HG02981 (cell line): ENCODE measurements around the gene GTSE1.

Source experiments
- ATAC-seq: cut with Tn5 transposase; IDR thresholded peaks from one replicate; pipeline ENCODE4 v1.9.1; 2021; ENCODE audit warnings: mild to moderate bottlenecking, moderate library complexity; ENCODE audit not compliant: unreplicated experiment

The GTSE1 gene

GRCh38 chr22:46273432-46274148 lies 23.1 kb upstream of the GTSE1 start:
- no peak for ATAC-seq

- no peak for ATAC-seq
Measured at GRCh38 chr22:46274381-46274780, 22.3 kb upstream of the GTSE1 start.

- no peak for ATAC-seq
Measured at GRCh38 chr22:46275455-46276122, 21.1 kb upstream of the GTSE1 start.

DNA sequence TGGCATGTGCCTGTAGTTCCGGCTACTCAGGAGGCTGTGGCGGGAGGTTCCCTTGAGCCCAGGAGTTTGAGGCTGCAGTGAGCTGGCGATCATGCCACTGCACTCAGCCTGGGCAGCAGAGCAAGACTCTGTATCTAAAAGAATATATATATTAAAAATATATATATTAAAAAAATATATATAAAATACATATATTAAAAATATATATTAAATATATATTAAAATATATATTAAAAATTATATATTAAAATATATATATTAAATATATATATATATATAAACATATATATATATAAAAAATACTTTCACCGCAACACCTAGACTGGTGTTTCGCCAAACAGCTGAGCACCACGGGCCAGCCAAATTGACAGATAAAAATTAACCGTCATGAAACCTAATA lies 20.1 kb upstream of the GTSE1 start:
- ATAC-seq: no peak

DNA sequence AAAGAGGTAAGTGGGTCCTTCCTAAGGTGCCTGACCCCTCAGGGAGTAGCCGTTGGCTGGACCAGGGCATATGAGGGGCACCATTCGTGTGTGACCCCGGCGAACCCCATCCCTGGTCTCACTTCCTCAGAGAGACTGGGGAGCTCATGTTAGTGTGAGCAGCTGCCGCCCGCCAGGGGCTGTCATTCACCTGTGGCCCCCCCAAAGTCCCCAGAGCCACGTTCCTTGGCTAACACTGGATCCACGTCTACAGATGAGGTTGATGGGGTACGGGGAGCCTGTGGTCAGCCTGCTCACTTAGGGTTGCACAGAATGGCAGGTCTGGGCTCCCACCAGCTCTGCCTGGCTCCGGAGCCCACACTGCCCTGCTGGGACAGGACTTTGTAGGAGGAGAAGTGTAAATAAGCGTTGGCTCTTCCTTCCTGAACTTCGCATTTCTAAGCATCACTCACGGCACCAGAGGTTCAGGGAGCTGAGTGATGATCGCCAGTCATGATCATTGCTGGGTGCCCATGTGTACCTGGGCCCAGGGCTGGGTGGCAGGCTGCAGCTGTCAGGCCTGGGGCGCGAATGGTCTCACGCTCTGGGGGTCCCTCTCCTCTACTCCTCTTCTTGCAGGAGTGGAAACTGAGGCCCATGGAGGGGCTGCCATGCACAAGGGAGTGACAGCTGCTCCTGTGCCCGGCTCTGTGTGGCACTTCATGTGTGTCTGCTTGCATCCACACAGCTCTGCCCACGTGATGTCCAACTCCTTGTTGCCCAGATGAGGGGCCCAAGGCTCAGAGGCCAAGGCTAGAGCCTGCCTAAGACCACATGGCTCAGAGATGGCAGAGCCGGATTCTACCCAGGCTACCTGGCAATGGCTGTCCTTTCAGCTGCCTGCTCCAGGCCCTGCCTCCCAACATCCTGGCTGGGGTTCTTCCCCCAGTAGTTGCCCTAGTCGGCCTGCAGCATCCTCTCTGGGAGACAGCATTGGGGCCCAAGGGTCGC lies 17.7 kb upstream of the GTSE1 start:
- ATAC-seq: no peak

GRCh38 chr22:46280063-46280817 lies 16.4 kb upstream of the GTSE1 start:
- ATAC-seq: no peak

- ATAC-seq: no peak
Measured at GRCh38 chr22:46280999-46281623, 15.6 kb upstream of the GTSE1 start.

- no peak for ATAC-seq
Measured at GRCh38 chr22:46281866-46282678, 14.6 kb upstream of the GTSE1 start.

DNA sequence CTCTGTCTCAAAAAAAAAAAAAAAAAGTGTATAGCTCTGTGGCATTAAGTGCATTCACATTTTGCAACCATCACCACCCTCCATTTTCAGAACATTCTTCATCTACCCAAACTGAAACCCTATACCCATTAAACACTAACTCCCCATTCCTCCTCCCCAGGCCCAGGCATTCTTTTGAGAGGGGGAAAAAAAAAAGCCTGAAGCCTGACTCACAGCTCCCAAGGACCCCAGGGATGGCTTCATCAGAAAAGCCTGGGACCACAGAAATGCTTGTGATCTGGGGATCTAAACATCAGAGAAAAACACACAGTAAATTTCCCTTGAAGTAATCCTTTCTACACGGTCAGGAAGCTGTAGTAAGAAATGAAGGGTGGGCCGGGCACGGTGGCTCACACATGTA lies 10.7 kb upstream of the GTSE1 start:
- no peak for ATAC-seq

- no peak for ATAC-seq
Measured at GRCh38 chr22:46286941-46287872, 9.5 kb upstream of the GTSE1 start.

DNA sequence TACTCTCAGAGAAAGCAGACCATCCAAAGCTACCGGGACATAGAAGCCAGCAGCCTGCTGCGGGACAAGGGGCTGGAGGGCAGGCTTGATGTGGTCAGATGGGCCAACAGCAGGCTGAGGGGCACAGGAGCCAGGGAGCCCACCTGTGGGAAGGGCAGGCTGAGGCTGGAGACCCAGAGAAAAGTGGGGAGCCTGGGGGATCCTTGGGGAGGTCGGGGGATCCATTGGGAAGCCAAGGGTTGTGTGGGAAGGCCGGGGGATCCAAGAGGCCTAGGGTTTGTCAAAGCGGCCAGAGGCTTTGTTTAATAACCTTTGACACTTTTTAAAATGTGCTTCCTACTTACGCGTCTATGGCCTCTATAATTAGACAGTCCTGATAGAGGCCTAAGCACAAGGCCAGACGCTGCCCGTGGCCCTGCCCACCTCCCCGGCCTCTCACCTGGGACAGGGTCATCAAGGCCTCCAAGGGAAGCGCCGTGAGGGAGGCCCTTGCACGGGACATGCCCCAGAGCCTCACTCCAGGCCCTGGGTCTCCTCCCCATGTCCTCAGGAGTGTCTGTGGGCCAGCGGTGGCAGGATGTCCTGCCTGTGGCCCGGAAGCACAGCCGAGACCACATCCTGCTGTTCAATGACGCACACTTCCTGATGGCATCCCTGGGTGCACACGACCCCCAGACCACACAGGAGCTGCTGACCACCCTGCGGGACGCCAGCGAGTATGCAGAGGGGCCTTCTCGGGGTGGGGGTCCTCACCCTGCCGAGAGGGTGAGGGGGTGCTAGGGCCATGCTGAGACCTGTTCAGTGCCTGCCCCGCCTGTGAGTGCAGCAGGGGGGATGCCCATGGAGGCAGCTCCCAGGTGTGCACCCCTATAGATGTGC lies 8.6 kb upstream of the GTSE1 start:
- ATAC-seq: peak; percentile 77

DNA sequence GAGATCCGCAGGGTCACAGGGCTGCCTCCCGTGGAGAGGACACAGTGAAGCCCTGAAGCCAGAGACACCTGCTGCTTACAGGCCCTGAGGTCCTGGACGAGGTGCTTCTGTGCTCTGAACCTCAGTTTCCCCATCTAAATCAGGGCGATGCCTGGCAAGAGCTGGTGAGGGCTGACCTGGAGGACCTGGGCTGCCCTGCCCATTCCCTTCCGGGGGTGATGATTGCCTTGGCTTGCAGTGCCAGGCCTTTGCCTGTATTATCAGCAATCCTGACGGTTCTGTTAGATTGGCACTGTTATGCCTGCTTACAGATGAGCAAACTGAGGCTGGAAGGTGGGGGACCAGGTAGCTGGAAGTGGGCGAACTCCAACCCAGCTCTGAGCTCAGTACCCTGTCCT lies 7.8 kb upstream of the GTSE1 start:
- ATAC-seq: no peak

- ATAC-seq: no peak
Measured at GRCh38 chr22:46289244-46289891, 7.3 kb upstream of the GTSE1 start.

GRCh38 chr22:46290121-46290842 lies 6.4 kb upstream of the GTSE1 start:
- ATAC-seq: no peak

- no peak for ATAC-seq
Measured at GRCh38 chr22:46290843-46291785, 5.6 kb upstream of the GTSE1 start.
